Thyroid gland (tissue), 4 donors: ENCODE data around the gene HOXC10.

ENCODE experiments used
- CTCF ChIP-seq, 6 experiments: fragments of 200-600 bp in 3 of 6; fragments of 450-650 bp in 3 of 6; sonication (generic) in 3 of 6; IDR thresholded peaks; one replicate each; pipeline ENCODE4 v1.5.1; 2016 to 2019; ENCODE audit warnings: antibody characterized with exemption in 6 of 6, mild to moderate bottlenecking in 2 of 6, inconsistent platforms in 1 of 6, moderate library complexity in 1 of 6
- POLR2A ChIP-seq, 2 donors: fragments of 450-650 bp; IDR thresholded peaks; one replicate each; pipeline ENCODE4 v1.6.1; 2017; ENCODE audit warnings: antibody characterized with exemption in 2 of 2, mild to moderate bottlenecking in 2 of 2, moderate library complexity in 1 of 2

GRCh38 chr12:54019091-54019811 is 34.3 kb downstream of the HOXC10 start:
- TF ChIP-seq CTCF (IDR thresholded peaks at IDR 0.05) = no peak
- TF ChIP-seq POLR2A (IDR thresholded peaks at IDR 0.05) = no peak
